DMS153 treated with DMSO at 0.1 percent for 48 hours (cell line): ENCODE measurements around the gene TANC1.

Experiments used
- DNase-seq: peaks from one replicate; lab custom pipeline; 2025; ENCODE audit not compliant: unreplicated experiment; lab: John Stamatoyannopoulos, UW

Gene TANC1

GRCh38 chr2:159185401-159186130 lies 217.1 kb downstream of the TANC1 start:
- no peak for DNase-seq

GRCh38 chr2:159186462-159186861 lies 218.0 kb downstream of the TANC1 start:
- DNase-seq = no peak

GRCh38 chr2:159187106-159187505 lies 218.7 kb downstream of the TANC1 start:
- no peak for DNase-seq

GRCh38 chr2:159188449-159188848 lies 220.0 kb downstream of the TANC1 start:
- no peak for DNase-seq

- no peak for DNase-seq
Measured at GRCh38 chr2:159192371-159192918, 224.0 kb downstream of the TANC1 start.

- DNase-seq = no peak
Measured at GRCh38 chr2:159193791-159194190, 225.4 kb downstream of the TANC1 start.

GRCh38 chr2:159194241-159194640 lies 225.8 kb downstream of the TANC1 start:
- no peak for DNase-seq

GRCh38 chr2:159195697-159196096 lies 227.3 kb downstream of the TANC1 start:
- no peak for DNase-seq

GRCh38 chr2:159196393-159196925 lies 228.0 kb downstream of the TANC1 start:
- DNase-seq = no peak

- DNase-seq = no peak
Measured at GRCh38 chr2:159199236-159199635, 230.8 kb downstream of the TANC1 start.

- DNase-seq = no peak
Measured at GRCh38 chr2:159199761-159200465, 231.5 kb downstream of the TANC1 start.

GRCh38 chr2:159200498-159200897 lies 232.1 kb downstream of the TANC1 start:
- no peak for DNase-seq

- peak; percentile 10 for DNase-seq
Measured at GRCh38 chr2:159201360-159202063, 233.1 kb downstream of the TANC1 start.

- DNase-seq = no peak
Measured at GRCh38 chr2:159202568-159203071, 234.2 kb downstream of the TANC1 start.

GRCh38 chr2:159204381-159205144 lies 236.1 kb downstream of the TANC1 start:
- no peak for DNase-seq

- DNase-seq = no peak
Measured at GRCh38 chr2:159206736-159207380, 238.4 kb downstream of the TANC1 start.

GRCh38 chr2:159208438-159208837 lies 240.0 kb downstream of the TANC1 start:
- DNase-seq = no peak

GRCh38 chr2:159209341-159210306 lies 241.2 kb downstream of the TANC1 start:
- no peak for DNase-seq
